Measurements from ENCODE around the gene HTT.

HTT gene

DNA sequence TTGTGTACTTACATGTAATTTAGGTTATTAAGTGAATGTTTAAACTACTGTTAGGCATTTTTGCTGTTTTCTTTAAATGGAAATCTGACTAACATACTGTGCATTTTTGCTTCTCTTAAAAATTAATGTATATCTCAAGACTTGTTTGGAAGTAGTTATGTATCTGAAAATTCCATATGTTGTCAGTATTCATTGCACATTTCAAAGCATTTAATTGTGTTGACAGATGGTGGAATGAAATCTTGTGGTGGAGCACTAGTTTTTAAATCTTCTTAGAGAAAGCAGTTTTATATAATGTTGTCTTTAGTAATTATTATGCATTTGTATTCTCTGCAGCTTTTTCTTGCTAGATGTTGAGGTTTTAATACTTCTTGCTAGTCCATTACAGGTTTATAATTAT is 102.9 kb downstream of the HTT start:
- no peaks in the 10 kb centered on the region for H3K27me3 Mint-ChIP-seq (ENCODE audit: low read depth)
- no peaks in the 10 kb centered on the region for H3K9me3 Mint-ChIP-seq
- peaks cover 4% of the 10 kb centered on the region for H3K4me1 Mint-ChIP-seq (ENCODE audit: low read depth)
- no peak overlapping the region for H3K27ac Mint-ChIP-seq
- peaks cover 44% of the 10 kb centered on the region for H3K36me3 Mint-ChIP-seq (ENCODE audit: low read depth)
- no peak overlapping the region for H3K4me3 Mint-ChIP-seq

GRCh38 chr4:3177905-3178304 is 103.4 kb downstream of the HTT start:
- no peaks in the 10 kb centered on the region for H3K9me3 Mint-ChIP-seq
- H3K4me3 Mint-ChIP-seq, result no peak overlapping the region
- peaks cover 4% of the 10 kb centered on the region for H3K4me1 Mint-ChIP-seq (ENCODE audit: low read depth)
- H3K36me3 Mint-ChIP-seq (ENCODE audit: low read depth), result peaks cover 44% of the 10 kb centered on the region
- no peak overlapping the region for H3K27ac Mint-ChIP-seq
- H3K27me3 Mint-ChIP-seq (ENCODE audit: low read depth), result no peaks in the 10 kb centered on the region

DNA sequence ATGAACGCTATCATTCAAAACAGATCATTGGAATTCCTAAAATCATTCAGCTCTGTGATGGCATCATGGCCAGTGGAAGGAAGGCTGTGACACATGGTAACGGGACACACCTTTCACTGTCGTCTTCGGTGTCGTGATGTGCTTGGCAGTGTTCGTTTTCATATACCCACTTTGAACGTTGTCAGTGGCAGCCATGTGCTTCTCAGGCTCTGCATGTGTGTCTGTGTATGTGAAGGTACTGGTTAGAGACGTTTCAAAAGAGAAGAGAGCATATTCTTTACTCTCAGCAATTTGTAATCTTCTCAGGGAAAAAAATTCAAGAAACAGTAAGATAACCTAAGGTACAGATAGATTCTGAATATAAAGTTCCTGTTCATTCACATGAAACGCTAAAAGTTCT is 103.9 kb downstream of the HTT start:
- Mint-ChIP-seq H3K27me3 (ENCODE audit: low read depth) (no peaks in the 10 kb centered on the region), H3K36me3 (ENCODE audit: low read depth) (peaks cover 42% of the 10 kb centered on the region), H3K4me1 (ENCODE audit: low read depth) (peaks cover 4% of the 10 kb centered on the region), H3K4me3 (no peak overlapping the region), H3K27ac (no peak overlapping the region), H3K9me3 (no peaks in the 10 kb centered on the region)

- Mint-ChIP-seq H3K27ac (no peak overlapping the region), H3K4me1 (ENCODE audit: low read depth) (peaks cover 4% of the 10 kb centered on the region), H3K9me3 (no peaks in the 10 kb centered on the region), H3K36me3 (ENCODE audit: low read depth) (peaks cover 49% of the 10 kb centered on the region), H3K27me3 (ENCODE audit: low read depth) (no peaks in the 10 kb centered on the region), H3K4me3 (no peak overlapping the region)
Observed at GRCh38 chr4:3179126-3179706, 104.7 kb downstream of the HTT start.

GRCh38 chr4:3183008-3183407 is 108.5 kb downstream of the HTT start:
- peaks cover 4% of the 10 kb centered on the region for H3K4me1 Mint-ChIP-seq (ENCODE audit: low read depth)
- no peak overlapping the region for H3K27ac Mint-ChIP-seq
- no peaks in the 10 kb centered on the region for H3K27me3 Mint-ChIP-seq (ENCODE audit: low read depth)
- H3K4me3 Mint-ChIP-seq, result no peak overlapping the region
- no peaks in the 10 kb centered on the region for H3K9me3 Mint-ChIP-seq
- H3K36me3 Mint-ChIP-seq (ENCODE audit: low read depth), result peaks cover 60% of the 10 kb centered on the region

GRCh38 chr4:3184725-3185124 is 110.2 kb downstream of the HTT start:
- Mint-ChIP-seq H3K27ac (no peak overlapping the region), H3K9me3 (no peaks in the 10 kb centered on the region), H3K27me3 (ENCODE audit: low read depth) (no peaks in the 10 kb centered on the region), H3K4me3 (no peak overlapping the region), H3K36me3 (ENCODE audit: low read depth) (peaks cover 59% of the 10 kb centered on the region), H3K4me1 (ENCODE audit: low read depth) (peaks cover 2% of the 10 kb centered on the region)

- Mint-ChIP-seq H3K36me3 (ENCODE audit: low read depth) (peaks cover 58% of the 10 kb centered on the region), H3K9me3 (no peaks in the 10 kb centered on the region), H3K27me3 (ENCODE audit: low read depth) (no peaks in the 10 kb centered on the region), H3K4me3 (no peak overlapping the region), H3K27ac (no peak overlapping the region), H3K4me1 (ENCODE audit: low read depth) (peaks cover 4% of the 10 kb centered on the region)
Observed at GRCh38 chr4:3186609-3187008, 112.1 kb downstream of the HTT start.

DNA sequence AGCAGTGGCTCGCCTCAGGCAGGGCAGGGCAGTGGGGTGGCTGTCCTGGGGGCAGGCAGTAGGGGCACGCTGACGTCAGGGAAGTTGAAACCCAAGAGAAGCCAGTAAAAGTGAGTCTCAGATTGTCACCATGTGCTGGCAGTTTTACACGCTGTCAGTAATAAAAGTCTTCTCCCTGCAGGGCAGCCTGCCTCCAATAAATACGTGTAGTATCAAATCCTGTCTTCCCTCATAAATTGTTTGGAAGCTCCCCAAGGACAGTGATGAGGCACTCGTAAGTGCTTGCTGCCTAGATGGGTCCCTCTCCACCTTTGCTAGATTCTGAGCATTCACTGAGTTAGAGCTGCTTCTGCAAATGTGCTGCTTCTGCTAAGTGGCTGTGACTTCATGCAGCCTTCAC is 113.6 kb downstream of the HTT start:
- no peaks in the 10 kb centered on the region for H3K27me3 Mint-ChIP-seq (ENCODE audit: low read depth)
- H3K4me3 Mint-ChIP-seq, result no peak overlapping the region
- H3K9me3 Mint-ChIP-seq, result no peaks in the 10 kb centered on the region
- peaks cover 12% of the 10 kb centered on the region for H3K4me1 Mint-ChIP-seq (ENCODE audit: low read depth)
- peaks cover 55% of the 10 kb centered on the region for H3K36me3 Mint-ChIP-seq (ENCODE audit: low read depth)
- no peak overlapping the region for H3K27ac Mint-ChIP-seq

- Mint-ChIP-seq H3K9me3 (no peaks in the 10 kb centered on the region), H3K36me3 (ENCODE audit: low read depth) (peaks cover 48% of the 10 kb centered on the region), H3K27ac (no peak overlapping the region), H3K4me1 (ENCODE audit: low read depth) (peaks cover 16% of the 10 kb centered on the region), H3K27me3 (ENCODE audit: low read depth) (no peaks in the 10 kb centered on the region), H3K4me3 (no peak overlapping the region)
Observed at GRCh38 chr4:3189459-3189858, 115.0 kb downstream of the HTT start.

DNA sequence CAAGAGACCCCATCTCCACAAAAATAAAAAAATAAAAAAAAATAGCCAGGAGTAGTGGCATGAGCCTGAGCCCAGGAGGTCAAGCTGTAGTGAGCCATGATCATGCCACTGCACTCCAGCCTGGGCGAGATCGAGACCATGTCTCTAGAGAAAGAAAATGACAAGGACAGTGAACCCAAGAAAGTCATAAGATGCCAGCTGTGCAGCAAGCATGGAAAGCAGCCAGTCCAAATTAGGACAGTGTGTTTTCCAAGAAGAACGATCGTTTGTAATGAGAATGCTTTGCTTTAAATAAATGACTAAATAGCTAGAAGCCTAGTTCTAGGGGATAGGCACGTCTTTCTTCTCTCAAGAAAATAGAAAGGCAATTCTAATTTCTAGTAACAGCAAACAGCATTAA is 116.1 kb downstream of the HTT start:
- H3K9me3 Mint-ChIP-seq, result no peaks in the 10 kb centered on the region
- H3K27ac Mint-ChIP-seq, result no peak overlapping the region
- H3K4me1 Mint-ChIP-seq (ENCODE audit: low read depth), result peaks cover 20% of the 10 kb centered on the region
- H3K36me3 Mint-ChIP-seq (ENCODE audit: low read depth), result peaks cover 45% of the 10 kb centered on the region
- no peaks in the 10 kb centered on the region for H3K27me3 Mint-ChIP-seq (ENCODE audit: low read depth)
- H3K4me3 Mint-ChIP-seq, result no peak overlapping the region

- Mint-ChIP-seq H3K4me1 (ENCODE audit: low read depth) (peaks cover 37% of the 10 kb centered on the region), H3K27me3 (ENCODE audit: low read depth) (no peaks in the 10 kb centered on the region), H3K27ac (peak overlapping the region; percentile 62), H3K36me3 (ENCODE audit: low read depth) (peaks cover 44% of the 10 kb centered on the region), H3K9me3 (no peaks in the 10 kb centered on the region), H3K4me3 (no peak overlapping the region)
Observed at GRCh38 chr4:3192188-3192587, 117.7 kb downstream of the HTT start.

DNA sequence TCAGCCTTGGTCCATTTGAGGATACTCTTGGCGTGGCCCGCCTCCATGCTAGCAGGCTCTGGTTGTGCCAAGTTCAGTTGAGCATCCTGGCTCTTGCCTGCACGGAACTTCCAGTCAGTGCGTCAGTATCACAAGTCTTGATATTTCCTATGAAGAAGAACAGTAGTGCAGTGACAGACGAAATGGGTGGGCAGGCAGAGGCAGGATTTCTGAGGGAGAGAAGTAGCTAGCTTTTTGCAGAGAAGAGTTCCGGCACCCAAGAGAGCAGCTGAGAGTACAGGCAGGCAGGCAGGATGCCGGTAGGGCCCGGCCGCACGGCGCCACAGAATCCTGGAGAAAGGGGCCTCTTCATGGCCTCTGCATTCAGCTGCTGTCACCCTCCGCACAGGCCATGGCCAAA is 118.3 kb downstream of the HTT start:
- no peak overlapping the region for H3K27ac Mint-ChIP-seq
- H3K4me3 Mint-ChIP-seq, result no peak overlapping the region
- H3K36me3 Mint-ChIP-seq (ENCODE audit: low read depth), result peaks cover 40% of the 10 kb centered on the region
- peaks cover 43% of the 10 kb centered on the region for H3K4me1 Mint-ChIP-seq (ENCODE audit: low read depth)
- no peaks in the 10 kb centered on the region for H3K9me3 Mint-ChIP-seq
- no peaks in the 10 kb centered on the region for H3K27me3 Mint-ChIP-seq (ENCODE audit: low read depth)

- H3K27ac Mint-ChIP-seq, result peak overlapping the region; percentile 68
- H3K36me3 Mint-ChIP-seq (ENCODE audit: low read depth), result peaks cover 34% of the 10 kb centered on the region
- H3K27me3 Mint-ChIP-seq (ENCODE audit: low read depth), result no peaks in the 10 kb centered on the region
- no peaks in the 10 kb centered on the region for H3K9me3 Mint-ChIP-seq
- no peak overlapping the region for H3K4me3 Mint-ChIP-seq
- peaks cover 43% of the 10 kb centered on the region for H3K4me1 Mint-ChIP-seq (ENCODE audit: low read depth)
Observed at GRCh38 chr4:3193531-3194203, 119.2 kb downstream of the HTT start.

- Mint-ChIP-seq H3K4me3 (peak overlapping the region; percentile 5), H3K9me3 (no peaks in the 10 kb centered on the region), H3K27ac (peak overlapping the region; percentile 57), H3K27me3 (ENCODE audit: low read depth) (no peaks in the 10 kb centered on the region), H3K36me3 (ENCODE audit: low read depth) (peaks cover 19% of the 10 kb centered on the region), H3K4me1 (ENCODE audit: low read depth) (peaks cover 42% of the 10 kb centered on the region)
Observed at GRCh38 chr4:3196670-3197359, 122.3 kb downstream of the HTT start.
